Measurements from ENCODE around the gene SRL. TPM values are rescaled to one million over a fixed set of nuclear protein-coding genes. Genes with fewer than 3 reads are reported as not detected.

Gene SRL
- total and polyA plus RNA-seq, 7 donors: 0.33 to 1.2 (median 0.60) TPM

DNA sequence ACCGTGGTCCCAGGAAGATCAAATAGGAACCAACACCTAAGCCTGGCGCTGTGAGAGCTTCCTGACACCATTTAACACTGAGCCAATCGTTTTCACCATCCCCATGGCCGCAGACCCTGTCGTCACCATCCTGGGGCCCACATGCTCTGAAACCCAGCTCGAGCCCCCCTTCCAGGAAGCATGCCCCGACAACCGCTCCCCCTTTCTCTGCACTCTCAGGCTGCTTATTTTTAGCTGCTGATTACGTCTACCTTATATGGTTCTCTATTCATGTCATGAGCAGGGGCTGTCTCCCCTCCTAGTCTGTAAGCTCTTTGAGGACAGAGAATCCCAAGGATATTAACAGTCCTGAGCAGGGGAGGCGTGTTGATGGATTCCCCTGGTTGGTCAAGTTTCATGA lies 10.5 kb downstream of the SRL start:
- H3K27me3 ChIP-seq: no peaks in the 10 kb centered on the region
- no peak for TF ChIP-seq EP300 (IDR thresholded peaks at IDR 0.05)
- TF ChIP-seq, protein P1, sequence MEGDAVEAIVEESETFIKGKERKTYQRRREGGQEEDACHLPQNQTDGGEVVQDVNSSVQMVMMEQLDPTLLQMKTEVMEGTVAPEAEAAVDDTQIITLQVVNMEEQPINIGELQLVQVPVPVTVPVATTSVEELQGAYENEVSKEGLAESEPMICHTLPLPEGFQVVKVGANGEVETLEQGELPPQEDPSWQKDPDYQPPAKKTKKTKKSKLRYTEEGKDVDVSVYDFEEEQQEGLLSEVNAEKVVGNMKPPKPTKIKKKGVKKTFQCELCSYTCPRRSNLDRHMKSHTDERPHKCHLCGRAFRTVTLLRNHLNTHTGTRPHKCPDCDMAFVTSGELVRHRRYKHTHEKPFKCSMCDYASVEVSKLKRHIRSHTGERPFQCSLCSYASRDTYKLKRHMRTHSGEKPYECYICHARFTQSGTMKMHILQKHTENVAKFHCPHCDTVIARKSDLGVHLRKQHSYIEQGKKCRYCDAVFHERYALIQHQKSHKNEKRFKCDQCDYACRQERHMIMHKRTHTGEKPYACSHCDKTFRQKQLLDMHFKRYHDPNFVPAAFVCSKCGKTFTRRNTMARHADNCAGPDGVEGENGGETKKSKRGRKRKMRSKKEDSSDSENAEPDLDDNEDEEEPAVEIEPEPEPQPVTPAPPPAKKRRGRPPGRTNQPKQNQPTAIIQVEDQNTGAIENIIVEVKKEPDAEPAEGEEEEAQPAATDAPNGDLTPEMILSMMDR (IDR thresholded peaks at IDR 0.05): no peak
- TF ChIP-seq POLR2AphosphoS5 (IDR thresholded peaks at IDR 0.05): no peak
- TF ChIP-seq POLR2A (IDR thresholded peaks at IDR 0.05): no peak
- no peak overlapping the region for H3K27ac ChIP-seq
- DNase-seq: no peak
- H3K36me3 ChIP-seq: no peaks in the 10 kb centered on the region
- no peak overlapping the region for H3K4me3 ChIP-seq
- H3K9me3 ChIP-seq: no peaks in the 10 kb centered on the region
- intact Hi-C loops (cut with DNase I): no loop called here
- H3K4me1 ChIP-seq: no peaks in the 10 kb centered on the region
- 78 to 84% methylated on average over 10 of the region's 10 CpGs for WGBS, 2 donors

DNA sequence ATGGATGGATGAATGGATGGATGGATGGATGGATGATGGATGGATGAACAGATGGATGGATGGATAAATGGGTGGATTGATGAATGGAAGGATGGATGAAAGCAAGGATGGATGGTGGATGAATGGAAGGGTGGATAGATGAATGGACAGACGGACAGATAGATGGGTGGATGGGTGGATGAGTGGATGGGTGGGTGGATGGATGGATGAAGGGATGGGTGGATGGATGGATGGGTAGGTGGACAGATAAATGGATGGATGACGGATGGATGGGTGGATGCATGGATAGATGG lies 14.9 kb downstream of the SRL start:
- H3K27ac ChIP-seq: no peak overlapping the region
- H3K4me1 ChIP-seq: no peaks in the 10 kb centered on the region
- intact Hi-C loops (cut with DNase I): no loop called here
- 87 to 89% methylated on average over 2 of the region's 2 CpGs for WGBS, 2 donors
- no peaks in the 10 kb centered on the region for H3K36me3 ChIP-seq
- TF ChIP-seq, protein P1 (IDR thresholded peaks at IDR 0.05): no peak
- H3K27me3 ChIP-seq: no peaks in the 10 kb centered on the region
- no peaks in the 10 kb centered on the region for H3K9me3 ChIP-seq
- H3K4me3 ChIP-seq: no peak overlapping the region
- DNase-seq: no peak

GRCh38 chr16:4226251-4227039 lies 15.4 kb downstream of the SRL start:
- Histone ChIP-seq H3K27me3 (no peaks in the 10 kb centered on the region), H3K9me3 (no peaks in the 10 kb centered on the region), H3K27ac (no peak overlapping the region), H3K4me3 (no peak overlapping the region), H3K36me3 (no peaks in the 10 kb centered on the region), H3K4me1 (no peaks in the 10 kb centered on the region)
- 72 to 82% methylated on average over 5 of the region's 5 CpGs for WGBS, 2 donors
- no peak for DNase-seq
- intact Hi-C loops (cut with DNase I): no loop called here
- no peak for TF ChIP-seq POLR2AphosphoS5 (IDR thresholded peaks at IDR 0.05)
- no peak for TF ChIP-seq POLR2A (IDR thresholded peaks at IDR 0.05)
- no peak for TF ChIP-seq EP300 (IDR thresholded peaks at IDR 0.05)
- TF ChIP-seq, protein P1 (IDR thresholded peaks at IDR 0.05): no peak

DNA sequence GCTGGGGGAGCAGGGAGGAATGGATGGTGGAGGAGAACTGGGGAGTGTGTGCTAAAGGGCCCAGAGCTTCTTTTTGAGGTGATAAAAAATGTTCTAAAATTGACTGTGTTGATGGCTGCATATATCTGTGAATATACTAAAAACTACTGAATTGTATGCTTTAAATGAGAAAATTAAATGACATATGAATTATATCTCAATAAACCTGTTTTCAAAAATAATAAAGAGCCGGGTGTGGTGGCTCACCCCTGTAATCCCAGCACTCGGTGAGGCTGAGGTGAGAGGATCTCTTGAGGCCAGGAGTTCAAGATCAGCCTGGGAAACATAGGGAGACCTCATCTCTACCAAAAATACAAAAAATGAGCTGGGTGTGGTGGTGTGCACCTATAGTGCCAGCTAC lies 16.8 kb downstream of the SRL start:
- no peak for DNase-seq
- WGBS, 2 donors: 72 to 84% methylated on average over 2 of the region's 2 CpGs
- H3K4me1 ChIP-seq: no peaks in the 10 kb centered on the region
- intact Hi-C loops (cut with DNase I): no loop called here
- H3K27ac ChIP-seq: no peak overlapping the region
- no peaks in the 10 kb centered on the region for H3K36me3 ChIP-seq
- H3K9me3 ChIP-seq: no peaks in the 10 kb centered on the region
- TF ChIP-seq POLR2A (IDR thresholded peaks at IDR 0.05) (no peak), EP300 (IDR thresholded peaks at IDR 0.05) (no peak)
- TF ChIP-seq, protein P1 (IDR thresholded peaks at IDR 0.05): no peak
- H3K27me3 ChIP-seq: no peaks in the 10 kb centered on the region
- no peak overlapping the region for H3K4me3 ChIP-seq

GRCh38 chr16:4220358-4220757 lies 21.5 kb downstream of the SRL start:
- no peaks in the 10 kb centered on the region for H3K27me3 ChIP-seq
- 90 to 92% methylated on average over 5 of the region's 5 CpGs for WGBS, 2 donors
- H3K4me3 ChIP-seq: no peak overlapping the region
- H3K4me1 ChIP-seq: no peaks in the 10 kb centered on the region
- no peak overlapping the region for H3K27ac ChIP-seq
- intact Hi-C loops (cut with DNase I): no loop called here
- no peak for DNase-seq
- TF ChIP-seq POLR2AphosphoS5 (IDR thresholded peaks at IDR 0.05) (no peak), POLR2A (IDR thresholded peaks at IDR 0.05) (no peak), EP300 (IDR thresholded peaks at IDR 0.05) (no peak)
- TF ChIP-seq, protein P1 (IDR thresholded peaks at IDR 0.05): no peak
- no peaks in the 10 kb centered on the region for H3K36me3 ChIP-seq
- no peaks in the 10 kb centered on the region for H3K9me3 ChIP-seq

Data from sigmoid colon (tissue), 7 donors.